HCT116 (cell line): ENCODE data around the gene TMEM87A. TPM values are rescaled to one million over a fixed set of nuclear protein-coding genes. Genes with fewer than 3 reads are reported as not detected.

Source experiments
- ATAC-seq: fragments of 200-7000 bp; cut with Tn5 transposase; 2 replicates; pipeline ENCODE4 v1.9.1; 2020; ENCODE audit warnings: mild to moderate bottlenecking, moderate library complexity
- BruUV-seq: library from RNA; stranded (reverse); fragments of 400-500 nt; replicated peaks from 2 replicates; lab custom pipeline; 2021; lab: Mats Ljungman, UMichigan
- CTCF ChIA-PET: fragments of 300-600 bp; sonication (Branson Sonifier 250); formaldehyde crosslinking; loops from one replicate; lab custom pipeline; 2021; ENCODE audit warnings: antibody characterized with exemption; lab: Charles Lee
- POLR2A ChIA-PET: fragments of 300-600, 350-600 bp; sonication (Branson Sonifier 250); formaldehyde crosslinking; loops from one replicate; lab custom pipeline; 2021; ENCODE audit warnings: antibody characterized with exemption; lab: Charles Lee
- RAD21 ChIA-PET, 2 experiments: fragments of 300-600 bp; sonication (Branson Sonifier 250); formaldehyde crosslinking; loops; one replicate each; lab custom pipeline; 2023; ENCODE audit warnings: low total read pairs in 2 of 2; ENCODE audit not compliant: uncharacterized antibody in 2 of 2, unreplicated experiment in 2 of 2, low non-redundant PET in 1 of 2; lab: Charles Lee
- DNase-seq: peaks from one replicate; pipeline ENCODE4 v3.0.0-alpha.2; 2010; ENCODE audit warnings: low read depth, low spot score
- H2AFZ ChIP-seq: fragments of 200-600 bp; shearing (Covaris generic), sonication (generic); 2 replicates; pipeline ENCODE4 v1.6.1; 2017; ENCODE audit warnings: low read depth, mixed run types, mixed read lengths, antibody characterized with exemption, low read length; ENCODE audit not compliant: poor library complexity, severe bottlenecking
- H3K27ac ChIP-seq: 2 replicates; pipeline ENCODE4 v1.5.1; 2012; ENCODE audit warnings: low read depth, low read length
- H3K27me3 ChIP-seq: fragments of 200-600 bp; sonication (generic); 2 replicates; pipeline ENCODE4 v1.6.1; 2016; ENCODE audit warnings: mixed run types, low read length, mixed read lengths; ENCODE audit not compliant: insufficient read depth
- H3K36me3 ChIP-seq, 2 experiments: fragments of 200-500 bp in 1 of 2; fragments of 200-600 bp in 1 of 2; sonication (Bioruptor generic) in 1 of 2; sonication (generic) in 1 of 2; 2 replicates each; pipeline versions ENCODE4 v1.5.1 to v1.6.1; 2014 to 2016; ENCODE audit warnings: low read length in 2 of 2, inconsistent platforms in 1 of 2, mixed read lengths in 1 of 2, mixed run types in 1 of 2; ENCODE audit not compliant: insufficient read depth in 2 of 2, control insufficient read depth in 1 of 2
- H3K4me1 ChIP-seq, 2 experiments: fragments of 200-600 bp in 1 of 2; sonication (generic) in 1 of 2; 2 replicates each; pipeline versions ENCODE4 v1.5.1 to v1.6.1; 2012 to 2017; ENCODE audit warnings: low read length in 2 of 2, inconsistent platforms in 1 of 2, mild to moderate bottlenecking in 1 of 2, mixed read lengths in 1 of 2, mixed run types in 1 of 2, moderate library complexity in 1 of 2; ENCODE audit not compliant: insufficient read depth in 2 of 2, control insufficient read depth in 1 of 2
- H3K4me2 ChIP-seq: fragments of 200-600 bp; sonication (generic); 2 replicates; pipeline ENCODE4 v1.6.1; 2017; ENCODE audit warnings: mixed run types, low read length, mixed read lengths
- H3K4me3 ChIP-seq, 2 experiments: fragments of 200-600 bp in 1 of 2; sonication (generic) in 1 of 2; replicated peaks in 1 of 2; 2 replicates each; pipeline ENCODE4 v1.5.1; 2011 to 2016; ENCODE audit warnings: low read length in 2 of 2, control low read depth in 1 of 2, low read depth in 1 of 2, mild to moderate bottlenecking in 1 of 2, mixed read lengths in 1 of 2, mixed run types in 1 of 2
- H3K79me2 ChIP-seq: fragments of 200-600 bp; sonication (generic); 2 replicates; pipeline ENCODE4 v1.6.1; 2017; ENCODE audit warnings: mild to moderate bottlenecking, mixed run types, low read length, moderate library complexity, mixed read lengths; ENCODE audit not compliant: insufficient read depth
- H3K9ac ChIP-seq: fragments of 200-600 bp; sonication (generic); 2 replicates; pipeline ENCODE4 v1.6.1; 2016; ENCODE audit warnings: low read length, mixed read lengths
- H3K9me2 ChIP-seq: fragments of 200-600 bp; sonication (generic), shearing (Covaris generic); 2 replicates; pipeline ENCODE4 v1.6.1; 2017; ENCODE audit warnings: mixed run types, mild to moderate bottlenecking, moderate library complexity; ENCODE audit not compliant: insufficient read depth
- H3K9me3 ChIP-seq, 2 experiments: fragments of 200-500 bp in 1 of 2; fragments of 200-600 bp in 1 of 2; sonication (Bioruptor generic) in 1 of 2; sonication (generic) in 1 of 2; 2 replicates each; pipeline ENCODE4 v1.6.1; 2014 to 2017; ENCODE audit warnings: low read length in 2 of 2, mixed read lengths in 2 of 2, inconsistent platforms in 1 of 2, low read depth in 1 of 2, mild to moderate bottlenecking in 1 of 2, mixed run types in 1 of 2, moderate library complexity in 1 of 2; ENCODE audit not compliant: control insufficient read depth in 1 of 2, insufficient read depth in 1 of 2
- H4K20me1 ChIP-seq: fragments of 200-600 bp; sonication (generic), shearing (Covaris generic); 2 replicates; pipeline ENCODE4 v1.6.1; 2017; ENCODE audit warnings: mixed run types, mild to moderate bottlenecking, moderate library complexity; ENCODE audit not compliant: insufficient read depth
- CTCF ChIP-seq, 3 experiments: fragments of 200-600 bp in 1 of 3; sonication (generic) in 1 of 3; IDR thresholded peaks in 2 of 3; conservative IDR thresholded peaks in 1 of 3; 2 replicates each; pipeline ENCODE4 v1.5.1; 2012 to 2017; ENCODE audit warnings: low read depth in 2 of 3, low read length in 2 of 3, antibody characterized with exemption in 1 of 3, borderline replicate concordance in 1 of 3, control low read depth in 1 of 3, mild to moderate bottlenecking in 1 of 3, mixed read lengths in 1 of 3, mixed run types in 1 of 3, moderate library complexity in 1 of 3; ENCODE audit not compliant: insufficient read depth in 1 of 3
- EGR1 ChIP-seq: IDR thresholded peaks from 2 replicates; pipeline ENCODE4 v1.6.1; 2012; ENCODE audit warnings: low read depth
- EZH2phosphoT487 ChIP-seq: fragments of 200-600 bp; IDR thresholded peaks from 2 replicates; pipeline ENCODE4 v1.6.1; 2018; ENCODE audit warnings: antibody characterized with exemption, borderline replicate concordance
- POLR2A ChIP-seq: IDR thresholded peaks from 2 replicates; pipeline ENCODE4 v1.7.0; 2011; ENCODE audit warnings: borderline replicate concordance; ENCODE audit not compliant: insufficient read depth, insufficient read length; ENCODE audit errors: extremely low read depth
- POLR2AphosphoS5 ChIP-seq: IDR thresholded peaks from 2 replicates; pipeline ENCODE4 v1.6.1; 2011; ENCODE audit warnings: mild to moderate bottlenecking, low read depth, low read length, moderate library complexity
- SIN3A ChIP-seq: IDR thresholded peaks from 2 replicates; pipeline ENCODE4 v1.6.1; 2012; ENCODE audit warnings: low read depth
- SP1 ChIP-seq: IDR thresholded peaks from 2 replicates; pipeline ENCODE4 v1.6.1; 2012; ENCODE audit warnings: low read depth
- TCF7L2 ChIP-seq: IDR thresholded peaks from 2 replicates; pipeline ENCODE4 v1.7.0; 2011; ENCODE audit warnings: borderline replicate concordance, inconsistent platforms; ENCODE audit not compliant: insufficient read depth, insufficient read length; ENCODE audit errors: extremely low read depth
- ZNF274 ChIP-seq: fragments of 200-500 bp; sonication (Bioruptor generic); IDR thresholded peaks from 2 replicates; pipeline ENCODE4 v1.6.1; 2014; ENCODE audit warnings: mild to moderate bottlenecking, low read depth, low read length, inconsistent platforms
- intact Hi-C: fragments of 100-400 bp; cut with micrococcal nuclease; formaldehyde crosslinking; loops from 2 replicates; pipeline ENCODE4 v1.10.0; 2022
- total RNA-seq: library from RNA; stranded (reverse); gene quantifications from one replicate; pipeline ENCODE4 v1.2.1, GENCODE V29; 2021; ENCODE audit not compliant: unreplicated experiment

TMEM87A gene
- total RNA-seq, 1 experiment from 2014 or later = 44.0 TPM

DNA sequence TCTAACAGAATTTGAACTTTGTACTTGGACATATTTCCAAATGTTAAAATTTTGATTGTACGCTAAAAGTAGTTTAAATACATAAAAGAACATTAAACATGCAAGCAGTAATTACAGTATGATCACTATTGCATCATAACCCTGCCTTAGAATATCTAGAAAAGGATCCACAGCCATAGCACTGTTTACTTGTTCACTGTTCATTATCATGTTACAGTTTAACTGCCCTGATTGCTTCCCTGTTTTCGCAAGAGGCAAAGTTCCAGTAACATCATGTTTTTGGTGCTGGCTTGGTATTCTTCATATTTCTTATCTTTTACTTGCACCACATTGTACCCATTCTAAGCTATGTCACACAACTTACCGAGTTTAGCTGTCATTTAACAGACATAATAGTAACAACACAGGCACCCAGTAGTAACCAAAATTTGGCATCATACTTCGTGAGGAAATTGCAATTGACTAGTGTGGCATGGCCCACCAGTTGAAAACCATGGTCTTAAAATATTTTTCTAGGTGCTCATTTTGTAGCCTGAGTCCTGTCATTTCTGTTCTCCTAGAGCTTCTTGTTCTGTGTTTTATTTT, 13.3 kb upstream of the TMEM87A start:
- H3K4me2 ChIP-seq = no peak overlapping the region
- H2AFZ ChIP-seq = no peak overlapping the region
- no peak for TF ChIP-seq ZNF274
- no peak for TF ChIP-seq CTCF (IDR thresholded peaks at IDR 0.05 in 2 of 3, conservative IDR thresholded peaks at IDR 0.05 in 1 of 3; ENCODE audit: borderline replicate concordance in 1 of 3, insufficient read depth in 1 of 3, low read depth in 2 of 3, low read length in 2 of 3)
- TF ChIP-seq SP1 = no peak
- TF ChIP-seq SIN3A = no peak
- no peak for TF ChIP-seq POLR2AphosphoS5
- no peak for TF ChIP-seq EZH2phosphoT487
- no peak for TF ChIP-seq EGR1
- no peak for TF ChIP-seq POLR2A
- TF ChIP-seq TCF7L2 = no peak
- TF ChIP-seq, all 23 proteins: peak for 0
- no peak overlapping the region for H3K9ac ChIP-seq
- no peak for ATAC-seq
- no peak overlapping the region for H3K27ac ChIP-seq
- intact Hi-C loops = no loop called here
- H3K79me2 ChIP-seq = no peaks in the 10 kb centered on the region
- ChIA-PET CTCF (no interaction called here), POLR2A (interaction anchor here (0.6 to 1.2 kb wide), 2 partner anchors 13 to 483 kb away, joined by 3 read pairs; partner anchors contain the start of genes GANC and TMEM87A), RAD21 (no interaction called here)
- no peaks in the 10 kb centered on the region for H3K9me3 ChIP-seq
- no peak overlapping the region for H3K4me3 ChIP-seq
- no peaks in the 10 kb centered on the region for H3K27me3 ChIP-seq
- H4K20me1 ChIP-seq = no peaks in the 10 kb centered on the region
- H3K9me2 ChIP-seq = no peaks in the 10 kb centered on the region
- H3K36me3 ChIP-seq = no peaks in the 10 kb centered on the region
- BruUV-seq = no TSS peak
- DNase-seq = no peak
- 0 out of 4 replicates have a peak, but pooled peaks cover 0 to 3% of the 10 kb centered on the region in 2 experiments for H3K4me1 ChIP-seq
